Fibroblast of lung (primary cell): ENCODE results near the gene SPIN1.

ENCODE experiments used
- EZH2 ChIP-seq: IDR thresholded peaks from 2 replicates; pipeline ENCODE4 v1.5.1; 2012; ENCODE audit warnings: low read length, control low read depth, mild to moderate bottlenecking; ENCODE audit errors: missing control alignments
- TF ChIP-seq, protein P1 (sequence below), 2 donors: IDR thresholded peaks in 1 of 2; conservative IDR thresholded peaks in 1 of 2; 1 replicate in 1 of 2; 2 replicates in 1 of 2; pipeline ENCODE4 v1.5.1; 2011 to 2012; ENCODE audit warnings: low read length in 2 of 2, control low read depth in 1 of 2, inconsistent platforms in 1 of 2, low read depth in 1 of 2, mild to moderate bottlenecking in 1 of 2

DNA sequence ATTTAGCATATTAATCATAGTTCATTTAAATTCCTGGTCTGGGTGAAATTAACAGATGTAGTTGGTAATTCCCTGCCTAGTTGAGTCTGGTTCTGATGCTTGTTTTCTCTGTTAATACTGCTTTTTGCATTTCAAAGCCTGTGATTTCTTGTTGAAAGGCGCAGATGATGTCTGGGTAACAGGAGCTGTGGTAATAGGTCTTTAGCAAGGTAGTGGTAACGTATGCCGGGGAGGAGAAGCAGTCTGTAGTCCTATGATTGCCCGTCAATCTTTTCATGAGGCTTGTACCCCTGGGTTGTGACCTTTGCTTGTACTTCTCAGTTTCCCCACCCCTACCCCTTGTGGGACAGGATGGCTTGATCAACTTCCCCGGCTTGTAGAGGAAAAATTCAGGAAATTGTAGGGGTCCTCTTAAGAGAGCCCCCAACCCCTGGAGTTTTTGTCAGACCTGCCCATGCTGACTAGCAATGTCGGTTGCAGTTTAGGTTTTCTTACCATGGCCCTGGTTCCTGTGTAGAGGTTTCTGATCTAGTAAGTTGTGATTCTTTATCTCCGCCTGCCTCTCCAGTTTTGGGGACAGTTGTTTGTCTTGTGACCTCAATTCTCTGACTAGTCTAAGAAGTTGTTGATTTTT, 55.4 kb downstream of the SPIN1 start:
- TF ChIP-seq, protein P1, sequence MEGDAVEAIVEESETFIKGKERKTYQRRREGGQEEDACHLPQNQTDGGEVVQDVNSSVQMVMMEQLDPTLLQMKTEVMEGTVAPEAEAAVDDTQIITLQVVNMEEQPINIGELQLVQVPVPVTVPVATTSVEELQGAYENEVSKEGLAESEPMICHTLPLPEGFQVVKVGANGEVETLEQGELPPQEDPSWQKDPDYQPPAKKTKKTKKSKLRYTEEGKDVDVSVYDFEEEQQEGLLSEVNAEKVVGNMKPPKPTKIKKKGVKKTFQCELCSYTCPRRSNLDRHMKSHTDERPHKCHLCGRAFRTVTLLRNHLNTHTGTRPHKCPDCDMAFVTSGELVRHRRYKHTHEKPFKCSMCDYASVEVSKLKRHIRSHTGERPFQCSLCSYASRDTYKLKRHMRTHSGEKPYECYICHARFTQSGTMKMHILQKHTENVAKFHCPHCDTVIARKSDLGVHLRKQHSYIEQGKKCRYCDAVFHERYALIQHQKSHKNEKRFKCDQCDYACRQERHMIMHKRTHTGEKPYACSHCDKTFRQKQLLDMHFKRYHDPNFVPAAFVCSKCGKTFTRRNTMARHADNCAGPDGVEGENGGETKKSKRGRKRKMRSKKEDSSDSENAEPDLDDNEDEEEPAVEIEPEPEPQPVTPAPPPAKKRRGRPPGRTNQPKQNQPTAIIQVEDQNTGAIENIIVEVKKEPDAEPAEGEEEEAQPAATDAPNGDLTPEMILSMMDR (conservative IDR thresholded peaks at IDR 0.05 in 1 of 2, IDR thresholded peaks at IDR 0.05 in 1 of 2; ENCODE audit: low read depth in 1 of 2, low read length in 2 of 2) = no peak
- TF ChIP-seq EZH2 = no peak
